K562 treated with DMSO at 1 percent for 48 hours (cell line): ENCODE data around the gene OR5T1. TPM values are rescaled to one million over a fixed set of nuclear protein-coding genes. Genes with fewer than 3 reads are reported as not detected.

ENCODE experiments used
- total RNA-seq: library from RNA; unstranded; fragments of 300-600 nt; gene quantifications from 2 replicates; pipeline ENCODE4 v1.2.3, GENCODE V29; 2022; ENCODE audit warnings: low replicate concordance; ENCODE audit errors: extremely low read depth

OR5T1 gene
- total RNA-seq: not detected in 2 replicates

GRCh38 chr11:56273854-56274253, at the start of gene OR5T1:
Gene OR5T1 (plus strand): TSS chr11:56274154. CDS start chr11:56275639, 1,485 bp downstream.

GRCh38 chr11:56234155-56234554, 39.8 kb upstream of the OR5T1 start, which contains the start of gene OR5T2:
Gene OR5T2 (minus strand): TSS chr11:56234255. CDS start chr11:56233062, 1,193 bp downstream.

GRCh38 chr11:56251954-56252353, 22.0 kb upstream of the OR5T1 start, which contains the start of gene OR5T3:
Gene OR5T3 (plus strand): TSS chr11:56252254. CDS start chr11:56252254, 0 bp downstream.

GRCh38 chr11:56292154-56292553, 18.2 kb downstream of the OR5T1 start, which contains the start of gene OR8H1:
Gene OR8H1 (minus strand): TSS chr11:56292254. CDS start chr11:56291062, 1,192 bp downstream.

GRCh38 chr11:56314844-56315243, 40.9 kb downstream of the OR5T1 start, which contains the start of gene OR8K3:
Gene OR8K3 (plus strand): TSS chr11:56315144. CDS start chr11:56318307, 3,163 bp downstream.

Other genes with a start within 250 kb of the OR5T1 start
- not detected in 2 replicates for gene OR5AS1, start 246.5 kb upstream of the OR5T1 start, total RNA-seq
- not detected in 2 replicates for gene OR8I2, start 180.8 kb upstream of the OR5T1 start, total RNA-seq
- not detected in 2 replicates for gene OR8H2, start 170.5 kb upstream of the OR5T1 start, total RNA-seq
- gene OR8H3, start 151.8 kb upstream of the OR5T1 start, total RNA-seq: not detected in 2 replicates
- gene OR8J3, start 134.0 kb upstream of the OR5T1 start, total RNA-seq: not detected in 2 replicates
- gene OR8K5, start 113.8 kb upstream of the OR5T1 start, total RNA-seq: not detected in 2 replicates
- not detected in 2 replicates for gene OR5J2, start 97.5 kb upstream of the OR5T1 start, total RNA-seq
- gene OR5T2, start 39.9 kb upstream of the OR5T1 start, total RNA-seq: not detected in 2 replicates
- not detected in 2 replicates for gene OR5T3, start 21.9 kb upstream of the OR5T1 start, total RNA-seq
- not detected in 2 replicates for gene OR8H1, start 18.1 kb downstream of the OR5T1 start, total RNA-seq
- gene OR8K3, start 41.0 kb downstream of the OR5T1 start, total RNA-seq: not detected in 2 replicates
- not detected in 2 replicates for gene OR8K1, start 71.9 kb downstream of the OR5T1 start, total RNA-seq
- not detected in 2 replicates for gene OR8J1, start 80.1 kb downstream of the OR5T1 start, total RNA-seq
- gene OR8U1, start 101.5 kb downstream of the OR5T1 start, total RNA-seq: not detected in 2 replicates
- not detected in 2 replicates for gene OR5AL1, start 138.5 kb downstream of the OR5T1 start, total RNA-seq
- not detected in 2 replicates for gene OR5M3, start 199.2 kb downstream of the OR5T1 start, total RNA-seq
- not detected in 2 replicates for gene OR5M8, start 217.2 kb downstream of the OR5T1 start, total RNA-seq